Neural progenitor cell (in vitro differentiated cells): ENCODE measurements around the gene TADA3. TPM values are rescaled to one million over a fixed set of nuclear protein-coding genes. Genes with fewer than 3 reads are reported as not detected.

Source experiments
- DNase-seq: peaks from one replicate; pipeline ENCODE4 v3.0.0-alpha.2; 2016; ENCODE audit warnings: low spot score
- H2AFZ ChIP-seq: fragments of 200-600 bp; sonication (generic); replicated peaks from 2 replicates; pipeline ENCODE4 v1.6.1; 2016; ENCODE audit warnings: antibody characterized with exemption
- H3F3A ChIP-seq: fragments of 200-600 bp; sonication (generic); 2 replicates; pipeline ENCODE4 v1.6.1; 2016; ENCODE audit warnings: antibody characterized with exemption, low read depth
- H3K27ac ChIP-seq: fragments of 200-600 bp; sonication (generic); 2 replicates; pipeline ENCODE4 v1.5.1; 2016; ENCODE audit warnings: mild to moderate bottlenecking
- H3K27me3 ChIP-seq: fragments of 200-600 bp; sonication (generic); 2 replicates; pipeline ENCODE4 v1.6.1; 2016; ENCODE audit warnings: mild to moderate bottlenecking, moderate library complexity
- H3K36me3 ChIP-seq: fragments of 200-600 bp; sonication (generic); 2 replicates; pipeline ENCODE4 v1.5.1; 2016
- H3K4me1 ChIP-seq: fragments of 200-600 bp; sonication (generic); 2 replicates; pipeline ENCODE4 v1.6.1; 2016; ENCODE audit warnings: mixed run types
- H3K4me2 ChIP-seq: fragments of 200-600 bp; sonication (generic); 2 replicates; pipeline ENCODE4 v1.6.1; 2016
- H3K4me3 ChIP-seq: fragments of 200-600 bp; sonication (generic); 2 replicates; pipeline ENCODE4 v1.5.1; 2016
- H3K79me2 ChIP-seq: fragments of 200-600 bp; sonication (generic); 2 replicates; pipeline ENCODE4 v1.6.1; 2016; ENCODE audit warnings: low read depth
- H3K9ac ChIP-seq: fragments of 200-600 bp; sonication (generic); 2 replicates; pipeline ENCODE4 v1.6.1; 2016
- H3K9me3 ChIP-seq: fragments of 200-600 bp; sonication (generic); 2 replicates; pipeline ENCODE4 v1.5.1; 2016; ENCODE audit warnings: low read depth
- H4K20me1 ChIP-seq: fragments of 200-600 bp; sonication (generic); 2 replicates; pipeline ENCODE4 v1.6.1; 2016; ENCODE audit warnings: low read depth
- H3K27ac Mint-ChIP-seq: 3 replicates; pipeline ENCODE4 v1.8.0; 2021; ENCODE audit warnings: mixed read lengths
- H3K27me3 Mint-ChIP-seq: 2 replicates; pipeline ENCODE4 v1.8.0; 2022; ENCODE audit warnings: low read depth, mild to moderate bottlenecking, inconsistent platforms, moderate library complexity, mixed read lengths; ENCODE audit not compliant: insufficient read depth
- H3K36me3 Mint-ChIP-seq: 3 replicates; pipeline ENCODE4 v1.8.0; 2021; ENCODE audit warnings: mixed read lengths
- H3K4me1 Mint-ChIP-seq: 3 replicates; pipeline ENCODE4 v1.8.0; 2021; ENCODE audit warnings: mixed read lengths
- H3K4me3 Mint-ChIP-seq: 3 replicates; pipeline ENCODE4 v1.8.0; 2021; ENCODE audit warnings: mild to moderate bottlenecking, moderate library complexity, mixed read lengths
- H3K9me3 Mint-ChIP-seq: 3 replicates; pipeline ENCODE4 v1.8.0; 2020; ENCODE audit warnings: mixed read lengths
- CTCF ChIP-seq: fragments of 200-600 bp; sonication (generic); IDR thresholded peaks from 2 replicates; pipeline ENCODE4 v1.5.1; 2017; ENCODE audit warnings: antibody characterized with exemption, mild to moderate bottlenecking
- EZH2 ChIP-seq: fragments of 200-600 bp; sonication (generic); IDR thresholded peaks from 2 replicates; pipeline ENCODE4 v1.6.1; 2017; ENCODE audit warnings: antibody characterized with exemption, mild to moderate bottlenecking, moderate library complexity
- EZH2phosphoT487 ChIP-seq: fragments of 200-600 bp; sonication (generic); IDR thresholded peaks from 2 replicates; pipeline ENCODE4 v1.6.1; 2017; ENCODE audit warnings: antibody characterized with exemption
- total RNA-seq: library from RNA; depleted of rRNA; stranded (reverse); fragments of >200 nt; gene quantifications from 2 replicates; pipeline ENCODE4 v1.2.3, GENCODE V29; 2015; ENCODE audit warnings: low replicate concordance

The TADA3 gene
- total RNA-seq, 1 donor from 2014 or later: 50.8 TPM

- Histone ChIP-seq H3K27ac (no peak overlapping the region), H4K20me1 (peaks cover 6% of the 10 kb centered on the region), H3K36me3 (no peaks in the 10 kb centered on the region), H3K79me2 (no peaks in the 10 kb centered on the region), H3K4me1 (no peaks in the 10 kb centered on the region), H3K9ac (no peak overlapping the region), H3K4me3 (no peak overlapping the region), H3K27me3 (no peaks in the 10 kb centered on the region), H3K4me2 (no peak overlapping the region), H3F3A (peaks cover 3% of the 10 kb centered on the region), H3K9me3 (no peaks in the 10 kb centered on the region), H2AFZ (no peak overlapping the region)
- H3K27me3 Mint-ChIP-seq: peaks cover 6% of the 10 kb centered on the region
- H3K4me1 Mint-ChIP-seq: no peaks in the 10 kb centered on the region
- no peak for DNase-seq
- TF ChIP-seq EZH2phosphoT487 (no peak), CTCF (no peak), EZH2 (no peak)
- H3K36me3 Mint-ChIP-seq: no peaks in the 10 kb centered on the region
- no peak overlapping the region for H3K4me3 Mint-ChIP-seq
- no peaks in the 10 kb centered on the region for H3K9me3 Mint-ChIP-seq
- no peak overlapping the region for H3K27ac Mint-ChIP-seq
Measured at GRCh38 chr3:9825451-9826040, 33.3 kb upstream of the TADA3 start.

GRCh38 chr3:9820946-9821345 is 28.7 kb upstream of the TADA3 start:
- Mint-ChIP-seq H3K27me3 (peaks cover 17% of the 10 kb centered on the region), H3K27ac (peak overlapping the region; percentile 57), H3K36me3 (no peaks in the 10 kb centered on the region), H3K9me3 (no peaks in the 10 kb centered on the region), H3K4me1 (no peaks in the 10 kb centered on the region), H3K4me3 (no peak overlapping the region)
- no peak overlapping the region for H3K9ac ChIP-seq
- H3F3A ChIP-seq: peaks cover 3% of the 10 kb centered on the region
- H3K36me3 ChIP-seq: no peaks in the 10 kb centered on the region
- H3K4me1 ChIP-seq: no peaks in the 10 kb centered on the region
- TF ChIP-seq EZH2: no peak
- TF ChIP-seq CTCF: peak; percentile 59
- TF ChIP-seq EZH2phosphoT487: no peak
- no peak overlapping the region for H3K27ac ChIP-seq
- no peak overlapping the region for H2AFZ ChIP-seq
- H3K79me2 ChIP-seq: no peaks in the 10 kb centered on the region
- H3K4me3 ChIP-seq: no peak overlapping the region
- DNase-seq: peak; percentile 73
- H3K9me3 ChIP-seq: no peaks in the 10 kb centered on the region
- no peak overlapping the region for H3K4me2 ChIP-seq
- no peaks in the 10 kb centered on the region for H3K27me3 ChIP-seq
- H4K20me1 ChIP-seq: peaks cover 6% of the 10 kb centered on the region

- Histone ChIP-seq H3K4me3 (no peak overlapping the region), H3K27ac (no peak overlapping the region), H3K4me1 (no peaks in the 10 kb centered on the region), H3K4me2 (no peak overlapping the region), H3F3A (peaks cover 3% of the 10 kb centered on the region), H4K20me1 (peaks cover 6% of the 10 kb centered on the region), H3K36me3 (no peaks in the 10 kb centered on the region), H3K79me2 (no peaks in the 10 kb centered on the region), H3K9ac (no peak overlapping the region), H3K9me3 (no peaks in the 10 kb centered on the region), H3K27me3 (no peaks in the 10 kb centered on the region), H2AFZ (no peak overlapping the region)
- H3K4me3 Mint-ChIP-seq: no peak overlapping the region
- no peaks in the 10 kb centered on the region for H3K4me1 Mint-ChIP-seq
- no peak for DNase-seq
- no peaks in the 10 kb centered on the region for H3K36me3 Mint-ChIP-seq
- H3K27me3 Mint-ChIP-seq: peaks cover 19% of the 10 kb centered on the region
- no peak for TF ChIP-seq CTCF
- TF ChIP-seq EZH2: no peak
- TF ChIP-seq EZH2phosphoT487: no peak
- H3K9me3 Mint-ChIP-seq: no peaks in the 10 kb centered on the region
- H3K27ac Mint-ChIP-seq: peak overlapping the region; percentile 57
Measured at GRCh38 chr3:9820543-9820942, 28.3 kb upstream of the TADA3 start.
